Epidermal melanocyte (primary cell): ENCODE measurements around the gene NUB1.
A peak's percentile ranks its signal among the peaks of the same experiment; 100 is the strongest.

Experiments used
- DNase-seq: peaks from one replicate; pipeline ENCODE4 v3.0.0; 2011; ENCODE audit warnings: low spot score; ENCODE audit not compliant: insufficient read length

Gene NUB1

DNA sequence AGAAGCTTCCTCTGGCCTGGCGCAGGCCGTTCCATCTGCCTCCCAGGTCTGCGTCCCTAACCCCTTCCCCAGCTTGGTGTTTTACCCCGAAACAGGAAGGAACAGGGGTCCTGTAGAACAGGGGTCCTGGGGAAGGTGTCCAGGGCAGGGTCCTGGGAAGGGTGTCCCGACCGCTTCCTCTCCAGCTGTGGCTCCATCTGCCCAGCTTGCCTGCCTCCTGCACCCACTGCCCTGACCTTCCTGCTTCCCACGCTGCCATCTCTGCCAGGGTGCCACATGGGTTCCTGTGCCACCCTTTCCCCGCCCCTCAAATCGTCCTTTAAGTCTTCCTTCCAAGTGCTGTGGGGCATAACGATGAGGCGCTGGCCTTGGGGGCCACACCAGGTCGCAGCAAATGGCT is 35.8 kb downstream of the NUB1 start:
- peak; percentile 5 for DNase-seq

DNA sequence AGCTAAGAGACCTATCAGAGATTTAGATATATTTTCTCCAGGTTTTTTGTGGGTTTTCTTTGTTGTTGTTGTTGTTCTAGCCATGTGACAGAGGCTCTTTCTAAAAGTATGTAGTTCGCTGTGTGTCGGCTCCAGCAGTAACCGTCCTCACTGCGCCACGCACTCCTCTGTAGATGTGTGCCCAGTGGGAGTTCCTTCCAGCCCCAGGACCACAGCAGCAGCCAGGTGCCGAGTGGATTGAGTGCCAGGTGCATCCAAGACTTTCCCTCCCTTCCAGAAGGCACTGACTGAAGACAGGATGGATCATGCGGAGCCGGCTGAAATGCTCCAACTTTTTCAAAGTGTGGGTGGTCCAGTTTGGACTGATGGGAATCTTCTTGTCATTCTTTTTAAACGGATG is 36.4 kb downstream of the NUB1 start:
- DNase-seq, result peak; percentile 8

DNA sequence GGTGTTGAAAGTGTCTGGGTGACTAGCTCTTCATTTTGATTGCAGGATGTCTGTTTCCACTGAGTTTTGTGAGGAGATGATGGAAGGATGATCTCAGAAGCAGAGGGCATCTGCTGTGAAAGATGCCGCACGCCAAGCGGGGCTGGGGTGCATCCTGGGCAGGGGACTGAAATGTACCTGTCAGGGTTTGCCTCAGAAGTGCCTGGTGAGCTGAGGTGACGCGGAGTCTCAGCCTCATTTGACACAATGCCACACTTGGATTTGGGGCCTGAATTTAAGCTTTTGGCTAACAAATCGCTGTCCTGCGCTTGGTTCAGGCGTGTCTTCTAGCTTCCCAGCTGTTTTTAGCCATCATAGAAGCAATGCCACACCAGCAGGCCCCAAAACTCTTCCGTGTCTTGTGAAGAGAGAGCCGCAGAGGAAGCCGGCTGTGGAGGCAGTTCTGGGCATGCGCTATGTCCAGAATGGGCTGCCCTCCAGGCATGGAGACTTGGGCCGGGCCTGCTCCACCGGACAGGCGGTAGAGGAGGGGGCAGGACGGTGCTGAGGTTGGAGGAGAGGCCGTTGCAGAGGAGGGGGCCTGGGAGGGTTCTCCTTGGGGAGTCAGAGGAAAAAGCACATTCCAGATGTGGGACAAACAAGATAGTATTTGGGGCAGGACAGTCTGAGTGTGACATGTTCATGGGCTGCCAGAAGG is 37.0 kb downstream of the NUB1 start:
- peak; percentile 11 for DNase-seq

DNA sequence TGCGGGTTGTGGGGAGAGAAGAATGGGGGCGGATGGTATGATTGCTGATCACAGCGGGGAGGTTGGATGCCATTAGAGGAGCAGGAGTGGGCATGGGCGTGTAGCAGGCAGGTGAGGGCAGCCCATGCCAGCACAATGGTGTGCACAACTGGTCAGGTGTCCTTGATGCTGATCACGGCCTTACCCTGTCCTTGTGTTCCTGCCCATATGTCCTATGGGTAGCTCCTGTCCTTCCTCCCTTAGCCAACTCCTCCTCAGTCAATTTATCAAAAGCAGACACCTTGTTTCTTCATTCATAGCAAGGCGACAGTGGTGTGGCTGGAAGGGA is 37.5 kb downstream of the NUB1 start:
- peak; percentile 16 for DNase-seq

DNA sequence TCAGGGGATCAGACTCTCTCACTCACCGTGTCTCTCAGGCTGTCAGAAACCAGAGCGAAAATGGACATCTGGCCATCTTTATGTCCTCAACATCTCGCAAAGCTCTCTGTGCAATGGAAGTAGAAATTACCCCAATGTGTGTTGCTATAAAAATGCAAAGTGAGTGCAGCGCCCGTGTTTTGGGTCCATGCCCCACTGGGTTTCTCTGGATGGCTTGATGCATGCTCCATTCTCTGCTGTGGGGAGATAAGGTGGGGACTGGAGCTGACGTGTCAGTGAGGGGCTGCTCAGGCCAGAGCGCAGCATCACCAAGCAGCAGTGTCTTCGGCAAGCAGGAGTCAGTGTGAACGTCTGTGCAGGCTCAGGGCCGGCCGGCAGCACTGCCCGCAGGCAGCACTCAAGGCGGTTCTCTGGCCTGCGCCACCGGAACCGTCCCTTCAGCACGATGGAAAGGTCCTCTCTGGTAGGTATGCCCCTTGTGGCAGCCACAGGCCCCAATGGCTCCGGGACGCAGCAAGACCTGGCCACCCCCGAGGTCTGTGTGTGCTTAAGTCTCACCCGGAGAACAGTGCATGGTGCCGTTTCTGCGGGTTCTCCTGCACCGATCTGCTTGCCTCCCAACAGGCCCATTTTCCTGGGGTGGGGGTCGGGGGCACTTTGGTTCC is 38.1 kb downstream of the NUB1 start:
- DNase-seq, result peak; percentile 15

DNA sequence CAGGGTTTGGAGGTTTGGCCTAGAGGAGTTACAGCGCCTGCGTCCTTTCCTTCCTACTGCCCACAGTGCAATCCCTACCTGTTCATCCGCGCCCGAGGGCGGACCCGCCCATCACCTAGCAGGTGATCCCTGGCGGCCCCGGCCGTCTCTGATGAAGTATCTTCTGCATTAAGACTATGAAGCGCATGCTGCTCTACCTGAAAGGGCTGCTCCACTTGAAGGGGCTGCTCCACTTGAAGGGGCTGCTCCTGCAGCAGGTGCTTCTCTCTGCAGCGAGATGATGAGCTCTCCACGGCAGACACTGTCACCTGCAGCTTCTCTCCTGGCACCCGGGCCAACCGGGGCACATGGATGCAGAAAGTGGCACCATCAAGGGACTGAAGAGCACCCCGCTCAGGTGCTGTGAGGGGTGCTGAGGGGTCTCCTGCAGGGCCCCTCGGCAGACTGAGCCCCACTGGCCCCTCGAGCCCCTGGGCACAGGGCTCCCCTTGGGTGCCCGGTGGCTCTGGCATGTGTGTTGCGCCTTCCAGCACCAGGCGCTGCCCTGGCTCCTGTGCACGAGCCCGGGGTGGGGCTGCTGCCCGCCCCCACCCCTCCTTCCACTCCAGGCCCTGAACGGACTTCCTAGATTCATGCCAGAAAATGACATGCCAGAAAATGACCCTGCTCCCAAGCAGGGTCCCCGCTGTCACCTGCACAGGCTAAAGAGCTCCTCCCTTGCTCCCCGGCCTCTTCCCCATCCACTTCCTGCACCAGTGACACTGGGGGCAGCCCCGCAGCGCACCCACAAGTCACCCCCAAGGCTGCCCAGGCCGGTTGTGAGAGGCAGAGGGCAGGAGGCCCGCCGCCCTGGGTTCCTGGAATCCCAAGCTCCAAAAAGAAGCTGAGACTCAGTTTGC is 38.8 kb downstream of the NUB1 start:
- peak; percentile 16 for DNase-seq

DNA sequence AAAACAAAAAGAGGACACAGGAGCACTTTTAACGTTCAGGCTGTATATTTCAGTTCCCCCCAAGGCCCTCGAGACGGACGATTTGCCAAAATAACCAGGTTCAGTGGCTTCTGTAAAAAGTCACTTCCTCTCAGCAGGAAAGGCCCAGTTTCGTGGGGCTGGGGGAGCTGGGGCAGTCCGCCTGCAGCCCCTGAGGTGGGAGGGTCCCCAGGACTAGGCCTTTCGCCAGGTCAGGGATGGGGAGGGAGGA is 39.4 kb downstream of the NUB1 start:
- DNase-seq, result no peak

DNA sequence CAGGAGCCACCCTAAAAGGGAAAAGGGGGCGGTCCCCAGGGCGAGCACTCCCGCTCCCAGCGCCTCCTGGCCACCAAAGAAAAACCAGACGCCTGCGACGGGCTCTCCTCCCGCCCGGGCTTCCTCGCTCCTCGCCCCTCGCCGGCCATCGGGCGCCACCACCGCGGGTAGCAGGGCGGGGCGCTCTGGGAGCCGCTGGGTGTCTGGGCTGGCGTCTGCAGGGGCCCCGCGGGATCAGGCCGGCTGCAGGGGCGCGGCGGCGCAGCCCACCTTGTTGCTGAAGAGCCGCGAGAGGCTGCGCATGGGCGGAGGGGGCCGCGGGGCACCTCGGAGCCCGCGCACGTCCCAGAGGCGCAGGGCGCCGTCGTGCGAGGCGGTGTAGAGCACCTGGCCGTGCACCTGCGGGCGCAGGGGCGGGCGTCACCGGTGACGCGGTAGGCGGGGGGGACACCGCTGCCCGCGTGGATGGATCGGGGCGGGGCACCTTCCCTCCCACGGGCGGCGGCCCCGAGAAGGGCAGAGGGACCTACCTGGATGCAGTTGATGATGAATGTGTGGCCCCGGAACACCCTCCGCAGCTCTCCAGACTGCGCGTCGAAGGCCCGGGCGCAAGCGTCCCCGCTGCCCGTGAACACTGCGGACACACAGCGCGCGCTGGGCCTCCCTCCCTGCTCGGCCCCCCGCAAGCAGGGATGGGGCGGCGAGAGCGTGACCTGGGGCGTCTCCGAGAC is 39.9 kb downstream of the NUB1 start:
- DNase-seq, result peak; percentile 16

DNA sequence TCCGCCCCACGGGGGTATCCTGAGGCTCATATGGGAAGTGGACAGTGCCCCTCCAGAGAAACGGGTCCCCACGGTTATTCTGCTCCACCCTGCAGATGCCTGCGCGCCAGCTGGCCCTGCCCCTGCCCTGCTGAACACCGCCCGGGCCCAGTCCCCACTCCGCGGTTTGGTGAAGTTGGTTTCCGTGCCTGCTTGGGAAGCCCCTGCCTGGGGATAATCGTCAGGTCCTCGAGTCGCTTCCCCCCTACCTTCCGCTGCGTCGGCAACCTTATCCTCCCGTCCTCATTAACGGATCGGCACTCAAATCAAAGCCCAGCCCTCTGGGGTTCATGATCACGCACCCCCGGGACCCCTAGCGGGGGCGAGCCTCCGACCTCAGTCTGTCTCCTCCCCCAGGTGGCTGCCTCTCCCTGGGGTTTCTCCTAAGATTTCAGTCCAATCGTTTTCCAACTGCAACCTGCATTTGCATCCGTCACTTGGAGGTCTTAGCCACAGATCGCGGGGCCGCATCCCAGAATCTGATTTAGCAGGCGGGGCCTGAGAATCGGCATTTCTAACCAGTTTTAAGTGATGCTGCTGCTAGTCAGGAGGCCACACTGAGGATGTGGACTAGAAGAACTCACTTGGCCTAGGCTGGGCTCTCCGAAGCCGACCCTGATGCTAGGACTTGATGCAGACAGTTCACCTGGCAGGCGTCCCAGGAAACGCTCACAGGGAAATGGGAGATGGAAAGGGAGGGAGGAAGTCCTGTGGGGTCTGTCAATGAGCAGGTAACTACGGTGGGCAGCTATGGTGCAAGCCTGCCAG is 40.7 kb downstream of the NUB1 start:
- peak; percentile 17 for DNase-seq

DNA sequence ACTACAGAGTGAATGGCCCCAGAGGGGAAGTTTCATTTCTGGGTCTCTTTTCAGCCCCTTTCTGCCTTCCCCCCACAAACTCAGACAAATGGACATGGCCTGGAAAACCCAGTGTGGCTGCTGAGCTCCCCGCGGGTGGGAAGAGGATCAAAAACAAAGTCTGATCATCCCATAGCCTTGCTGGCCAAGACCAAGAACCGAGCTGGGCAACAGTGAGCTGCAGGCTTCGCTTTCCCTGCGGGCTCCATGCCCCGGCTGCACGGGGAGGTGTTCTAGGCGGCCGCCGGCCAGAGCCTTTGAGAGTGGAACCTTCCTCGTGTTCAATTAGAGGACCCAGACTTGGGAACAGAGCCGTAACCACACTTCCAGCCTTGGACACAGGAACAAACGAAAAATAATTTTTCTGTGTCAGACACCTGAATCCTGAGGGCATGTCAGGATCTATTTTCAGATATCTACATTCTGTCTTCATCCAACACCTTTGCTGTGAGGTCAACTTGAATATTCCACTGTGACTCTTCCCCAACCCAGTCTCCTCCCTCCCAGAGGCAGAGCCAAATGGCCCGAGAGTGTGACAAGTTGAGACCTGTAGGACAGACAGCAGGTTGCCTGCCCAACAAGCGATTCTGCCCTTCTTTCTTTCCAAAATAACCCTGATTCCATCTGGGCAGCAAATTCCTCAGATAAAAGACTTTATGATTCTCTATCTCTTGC is 42.2 kb downstream of the NUB1 start:
- DNase-seq, result no peak

DNA sequence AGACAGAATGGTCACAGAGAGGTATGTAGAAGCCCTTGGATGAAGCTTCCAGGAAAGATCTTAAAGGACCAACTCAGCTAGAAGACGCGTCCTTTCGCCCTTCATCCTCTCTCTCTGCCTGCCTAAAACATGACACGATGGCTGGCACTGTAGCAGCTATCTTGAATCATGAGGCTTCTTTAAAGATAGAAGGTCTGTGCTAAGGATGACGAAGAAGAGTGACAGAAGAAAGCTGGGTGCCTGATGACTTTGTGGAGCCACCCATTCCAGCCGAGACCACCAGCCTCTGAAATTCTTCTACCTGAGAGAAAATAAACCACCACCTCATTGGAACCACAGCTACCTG is 42.7 kb downstream of the NUB1 start:
- DNase-seq, result no peak

DNA sequence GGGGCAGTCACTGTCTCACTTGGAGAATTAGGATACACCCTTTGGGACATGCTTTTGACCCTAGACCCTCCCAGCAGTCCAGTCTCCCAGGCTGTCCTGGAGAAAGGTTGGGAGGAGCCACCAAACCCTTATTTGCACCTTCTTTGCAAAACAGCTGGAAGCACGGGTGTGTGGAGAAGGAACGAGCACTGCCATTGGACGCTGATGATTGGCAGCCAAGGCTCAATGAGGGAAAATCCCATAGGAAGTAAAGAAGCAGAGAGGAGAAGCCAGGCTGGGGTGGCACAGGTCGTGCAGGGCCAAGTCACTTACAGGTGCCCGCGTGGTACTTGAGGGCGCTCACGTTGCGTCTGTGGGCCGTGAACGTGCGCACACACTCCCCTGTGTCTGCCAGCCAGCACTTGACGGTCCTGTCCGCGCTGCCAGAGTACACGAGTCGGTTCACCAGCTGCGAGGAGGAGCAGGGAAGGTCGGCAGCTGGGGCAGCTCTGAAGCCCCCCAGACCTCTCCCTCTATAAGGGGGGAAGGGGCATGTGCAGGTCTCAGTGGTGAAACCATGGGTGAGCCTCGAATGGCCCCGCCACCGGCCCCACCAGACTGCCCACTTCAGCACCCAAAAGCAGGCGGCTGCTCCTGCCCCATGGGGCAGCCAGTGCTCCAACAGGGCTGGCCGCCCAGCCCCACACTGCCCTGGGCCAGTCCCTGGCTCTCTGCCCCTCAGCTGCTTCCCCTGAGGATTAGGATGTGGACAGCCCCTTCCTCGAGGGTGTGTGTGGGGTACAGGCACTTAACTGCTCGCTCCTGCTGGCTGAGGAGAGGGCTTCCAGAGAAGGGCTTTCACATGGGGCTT is 43.4 kb downstream of the NUB1 start:
- no peak for DNase-seq

DNA sequence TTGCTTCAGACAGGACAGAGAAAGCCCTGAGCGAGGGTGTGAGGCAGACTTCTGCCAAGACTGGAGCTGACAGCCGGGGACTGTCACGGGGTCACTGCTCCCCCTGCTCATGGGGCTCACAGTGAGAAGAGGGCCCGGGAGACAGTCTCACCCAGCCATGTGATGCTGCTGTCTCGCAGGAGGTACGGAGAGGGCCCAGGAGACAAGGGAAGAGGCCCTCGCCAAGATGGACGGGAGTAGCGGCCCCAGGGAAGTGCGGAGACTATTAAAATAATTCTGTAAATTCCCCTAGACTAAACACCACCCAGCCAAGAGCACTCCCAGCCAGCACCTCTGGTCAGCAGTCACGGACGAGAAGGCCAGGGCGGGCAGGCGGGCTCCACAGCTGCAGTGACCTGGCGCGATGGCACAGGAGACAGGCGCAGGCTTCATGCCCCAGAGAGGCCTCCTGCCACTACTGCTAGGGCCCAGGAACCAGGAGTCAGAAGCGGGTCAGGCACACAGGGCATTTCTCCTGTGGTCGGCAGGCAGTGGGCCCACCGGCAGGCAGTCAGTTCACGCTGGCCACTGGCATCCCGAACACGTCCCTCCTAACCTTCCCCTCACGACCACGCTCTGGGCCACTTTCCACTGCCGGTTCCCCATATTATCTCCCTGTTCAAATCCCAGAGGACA is 44.2 kb downstream of the NUB1 start:
- DNase-seq, result no peak

DNA sequence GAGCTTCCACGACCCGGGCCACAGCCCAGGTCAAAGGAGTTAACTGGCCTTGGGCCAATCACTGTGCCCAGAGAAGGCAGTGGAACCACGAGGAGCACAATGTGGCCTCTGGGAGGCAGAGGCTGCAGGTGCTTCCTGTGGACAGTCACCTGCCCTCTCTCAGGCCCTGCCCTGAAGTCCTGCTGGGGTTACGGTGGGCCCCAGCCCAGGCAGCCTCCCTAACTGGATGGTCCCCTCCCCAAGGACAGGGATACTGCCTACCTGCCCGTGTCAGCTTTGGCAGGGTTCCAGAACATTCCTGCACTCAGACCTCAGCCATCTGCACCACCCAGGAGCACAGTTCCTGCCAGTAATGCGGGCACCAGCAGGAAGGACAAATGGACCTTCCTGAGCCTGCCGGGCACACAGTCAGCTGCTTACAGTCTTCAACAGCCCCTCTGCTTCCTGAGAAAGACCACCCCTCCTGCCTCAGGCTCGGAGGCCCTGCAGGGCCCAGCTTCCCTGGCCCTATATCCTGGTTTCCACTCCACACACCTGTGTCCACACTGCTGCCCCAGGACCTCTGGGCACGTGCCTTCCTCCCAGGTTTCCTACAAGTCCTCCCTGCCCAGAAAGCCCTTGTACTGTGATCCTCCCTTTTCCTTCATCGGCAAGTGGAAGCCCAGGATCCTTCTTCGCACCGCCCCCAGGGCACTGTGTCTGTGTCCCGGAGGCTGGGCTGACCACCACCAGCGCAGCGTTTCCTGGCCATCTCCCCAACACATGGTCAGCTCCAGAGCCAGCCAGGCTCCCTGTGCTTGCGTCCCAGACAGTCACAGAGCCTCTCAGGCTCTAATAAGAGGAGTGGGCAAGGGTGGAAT is 44.9 kb downstream of the NUB1 start:
- no peak for DNase-seq

DNA sequence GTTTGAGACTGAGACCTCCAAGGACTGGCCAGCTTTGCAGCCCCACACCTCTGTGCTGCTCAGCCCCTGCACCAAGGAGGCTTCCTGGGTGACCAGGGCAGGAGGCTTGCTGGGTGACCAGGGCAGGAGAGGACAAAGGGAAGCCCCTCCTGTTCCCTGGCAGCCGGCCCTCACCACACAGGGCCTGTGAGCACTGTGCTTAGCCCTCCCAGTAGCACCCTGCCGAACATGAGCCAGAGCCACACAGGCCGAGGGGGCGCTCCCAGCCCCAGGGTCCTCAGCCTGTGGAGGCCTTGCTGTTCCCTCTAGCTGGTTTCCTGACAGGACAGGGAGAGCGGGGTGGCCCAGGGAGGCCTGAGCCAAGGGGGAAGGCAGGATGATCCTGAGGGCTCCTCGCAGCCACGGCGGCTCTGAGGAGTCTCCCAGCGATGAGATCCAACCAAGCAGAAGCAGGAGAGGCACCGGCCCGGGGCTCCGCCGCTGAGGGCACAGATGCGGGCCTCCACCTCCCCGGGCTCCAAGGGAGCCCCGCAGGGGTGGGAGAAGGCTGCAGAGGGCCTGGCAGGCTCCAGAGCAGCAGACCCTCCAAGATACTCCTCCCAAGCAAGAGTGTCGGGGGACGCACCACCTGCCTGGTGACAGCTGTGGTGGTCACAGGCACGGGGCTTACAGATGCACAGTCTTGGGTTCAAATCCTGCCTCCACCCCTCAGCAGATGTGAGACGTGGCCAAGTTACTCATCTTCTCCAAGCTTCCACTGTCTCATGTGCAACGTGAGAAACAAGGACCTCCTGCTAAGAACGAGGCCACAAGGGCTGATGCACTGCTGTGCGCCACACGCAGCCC is 45.8 kb downstream of the NUB1 start:
- no peak for DNase-seq

DNA sequence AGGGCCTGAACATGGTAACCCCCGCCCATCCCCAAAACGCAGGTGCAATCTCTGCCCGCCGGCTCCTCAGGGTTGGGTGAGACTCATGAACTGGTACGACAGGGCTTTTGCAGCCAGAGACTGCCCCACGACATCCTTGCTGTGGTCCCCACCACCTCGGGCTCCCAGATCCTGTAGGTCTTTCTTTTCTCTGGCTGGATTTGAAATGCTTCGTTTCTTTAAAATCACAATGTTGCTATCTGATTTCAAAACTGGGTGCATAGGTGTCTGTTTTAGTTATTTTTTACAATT is 46.3 kb downstream of the NUB1 start:
- DNase-seq, result no peak

DNA sequence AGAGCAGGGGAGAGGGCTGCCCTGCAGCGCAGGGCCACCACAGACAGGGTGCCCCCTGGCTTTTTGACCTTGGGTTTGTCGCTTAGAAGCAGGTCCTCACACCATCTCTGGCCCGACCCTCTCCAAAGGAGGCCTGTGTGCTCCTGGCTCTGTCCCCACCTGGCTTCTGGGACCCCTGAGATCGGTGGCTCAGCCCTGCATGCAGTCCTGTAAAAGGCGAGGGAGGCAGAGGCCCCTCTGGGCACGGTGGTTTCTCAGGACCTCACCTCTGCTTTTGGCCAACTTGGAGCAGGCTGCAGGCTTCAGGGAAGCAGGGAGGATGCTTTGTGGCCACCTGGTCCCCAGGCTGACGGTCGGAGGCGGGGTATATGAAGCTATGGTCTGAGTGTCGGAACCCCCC is 46.8 kb downstream of the NUB1 start:
- DNase-seq, result no peak
